ENCODE measurements around the gene FHIT. TPM values are rescaled to one million over a fixed set of nuclear protein-coding genes. Genes with fewer than 3 reads are reported as not detected.

FHIT gene
- total RNA-seq, 1 experiment from 2014 or later, result 9.8 TPM

- no peak for TF ChIP-seq EZH2 (IDR thresholded peaks at IDR 0.05; ENCODE audit: low read depth)
- no peak for TF ChIP-seq CTCF (conservative IDR thresholded peaks at IDR 0.05)
- no peak overlapping the region for H2AFZ ChIP-seq
- H3K9me2 ChIP-seq (ENCODE audit: insufficient read depth), result no peaks in the 10 kb centered on the region
- H3K27me3 ChIP-seq (ENCODE audit: insufficient read depth, low read depth), result no peaks in the 10 kb centered on the region
- ChIA-PET POLR2A (ENCODE audit: unreplicated experiment) (interaction anchor here (0.6 kb wide), 1 partner anchor 79 kb away, joined by 6 read pairs; no protein-coding TSS in a partner anchor), CTCF (no interaction called here)
- H3K27ac ChIP-seq, result no peak overlapping the region
- H3K79me2 ChIP-seq (ENCODE audit: low read depth), result no peaks in the 10 kb centered on the region
- H4K20me1 ChIP-seq (ENCODE audit: insufficient read depth), result no peaks in the 10 kb centered on the region
- H3K4me1 ChIP-seq (replicated peaks; ENCODE audit: insufficient read depth), result no peaks in the 10 kb centered on the region
- DNase-seq, result no peak
- H3K36me3 ChIP-seq (ENCODE audit: low read depth), result no peaks in the 10 kb centered on the region
- H3K9me3 ChIP-seq (ENCODE audit: insufficient read depth, low read depth), result no peaks in the 10 kb centered on the region
- H3K4me2 ChIP-seq, result no peak overlapping the region
- intact Hi-C loops (cut with micrococcal nuclease; ENCODE audit: unreplicated experiment), result no loop called here
- H3K4me3 ChIP-seq, result no peak overlapping the region
- no peaks in the 10 kb centered on the region for H3F3A ChIP-seq (ENCODE audit: insufficient read depth, low read depth)
- BruUV-seq (replicated peaks), result no TSS peak
Observed at GRCh38 chr3:60998858-60999257, 252.4 kb downstream of the FHIT start.

GRCh38 chr3:60992395-60992794 is 258.9 kb downstream of the FHIT start:
- Histone ChIP-seq H3F3A (ENCODE audit: insufficient read depth, low read depth) (no peaks in the 10 kb centered on the region), H3K27me3 (ENCODE audit: insufficient read depth, low read depth) (no peaks in the 10 kb centered on the region), H3K79me2 (ENCODE audit: low read depth) (no peaks in the 10 kb centered on the region), H4K20me1 (ENCODE audit: insufficient read depth) (no peaks in the 10 kb centered on the region), H3K9me2 (ENCODE audit: insufficient read depth) (no peaks in the 10 kb centered on the region), H3K4me2 (no peak overlapping the region), H3K27ac (no peak overlapping the region), H3K9me3 (ENCODE audit: insufficient read depth, low read depth) (no peaks in the 10 kb centered on the region), H3K36me3 (ENCODE audit: low read depth) (no peaks in the 10 kb centered on the region), H3K4me1 (replicated peaks; ENCODE audit: insufficient read depth) (no peaks in the 10 kb centered on the region), H2AFZ (no peak overlapping the region), H3K4me3 (no peak overlapping the region)
- no peak for TF ChIP-seq EZH2 (IDR thresholded peaks at IDR 0.05; ENCODE audit: low read depth)
- TF ChIP-seq CTCF (conservative IDR thresholded peaks at IDR 0.05), result no peak
- ChIA-PET CTCF (no interaction called here), POLR2A (ENCODE audit: unreplicated experiment) (no interaction called here)
- no TSS peak for BruUV-seq (replicated peaks)
- no peak for DNase-seq
- intact Hi-C loops (cut with micrococcal nuclease; ENCODE audit: unreplicated experiment), result no loop called here

GRCh38 chr3:60990442-60990730 is 260.9 kb downstream of the FHIT start:
- CTCF ChIA-PET, result no interaction called here

More at GRCh38 chr3:60990442-60990730, 260.9 kb downstream of the FHIT start:
- no TSS peak for BruUV-seq (replicated peaks)
- Histone ChIP-seq H3K4me3 (no peak overlapping the region), H3K27ac (no peak overlapping the region), H3K27me3 (ENCODE audit: insufficient read depth, low read depth) (no peaks in the 10 kb centered on the region), H3K9me3 (ENCODE audit: insufficient read depth, low read depth) (no peaks in the 10 kb centered on the region), H3K36me3 (ENCODE audit: low read depth) (no peaks in the 10 kb centered on the region), H3K79me2 (ENCODE audit: low read depth) (no peaks in the 10 kb centered on the region), H4K20me1 (ENCODE audit: insufficient read depth) (no peaks in the 10 kb centered on the region), H2AFZ (no peak overlapping the region), H3F3A (ENCODE audit: insufficient read depth, low read depth) (no peaks in the 10 kb centered on the region), H3K4me2 (no peak overlapping the region), H3K9me2 (ENCODE audit: insufficient read depth) (no peaks in the 10 kb centered on the region), H3K4me1 (replicated peaks; ENCODE audit: insufficient read depth) (no peaks in the 10 kb centered on the region)
- POLR2A ChIA-PET (ENCODE audit: unreplicated experiment), result interaction anchor here (0.6 kb wide), 1 partner anchor 619 kb away, joined by 9 read pairs; no protein-coding TSS in a partner anchor
- intact Hi-C loops (cut with micrococcal nuclease; ENCODE audit: unreplicated experiment), result no loop called here
- TF ChIP-seq CTCF (conservative IDR thresholded peaks at IDR 0.05), result no peak
- no peak for TF ChIP-seq EZH2 (IDR thresholded peaks at IDR 0.05; ENCODE audit: low read depth)
- no peak for DNase-seq

Data from PC-9 (cell line).